Measurements from ENCODE around the gene NUDT22.

The NUDT22 gene

GRCh38 chr11:64232967-64233315 is 6.9 kb downstream of the NUDT22 start:
- H3K4me1 ChIP-seq (ENCODE audit: control insufficient read depth in 2 of 2, insufficient read depth in 2 of 2, low read length in 2 of 2) = peaks cover 46 to 48% of the 10 kb centered on the region in 2 donors
- no peaks in the 10 kb centered on the region for H3K9me3 ChIP-seq (ENCODE audit: control insufficient read depth in 2 of 2, low read length in 2 of 2)
- no peak overlapping the region for H3K4me3 ChIP-seq (ENCODE audit: low read length in 2 of 2)
- H3K36me3 ChIP-seq (ENCODE audit: control insufficient read depth in 2 of 2, insufficient read depth in 2 of 2, low read length in 2 of 2) = peaks cover 0 to 2% of the 10 kb centered on the region in 2 donors
- H3K27ac ChIP-seq (ENCODE audit: low read depth in 2 of 2, low read length in 2 of 2) = no peak overlapping the region
- no peaks in the 10 kb centered on the region for H3K27me3 ChIP-seq (ENCODE audit: control insufficient read depth in 2 of 2, insufficient read depth in 2 of 2, low read length in 2 of 2)
- no peak overlapping the region for H3K9ac ChIP-seq (ENCODE audit: low read depth in 1 of 2, low read length in 2 of 2)

- Histone ChIP-seq H3K27me3 (ENCODE audit: control insufficient read depth in 2 of 2, insufficient read depth in 2 of 2, low read length in 2 of 2) (no peaks in the 10 kb centered on the region), H3K9ac (ENCODE audit: low read depth in 1 of 2, low read length in 2 of 2) (peak within 1 kb of the TSS; percentile 60 to 69), H3K4me3 (ENCODE audit: low read length in 2 of 2) (peak within 1 kb of the TSS; percentile 60 to 74), H3K4me1 (ENCODE audit: control insufficient read depth in 2 of 2, insufficient read depth in 2 of 2, low read length in 2 of 2) (peaks cover 56% of the 10 kb centered on the region in 2 donors), H3K9me3 (ENCODE audit: control insufficient read depth in 2 of 2, low read length in 2 of 2) (no peaks in the 10 kb centered on the region), H3K36me3 (ENCODE audit: control insufficient read depth in 2 of 2, insufficient read depth in 2 of 2, low read length in 2 of 2) (peaks cover 0 to 5% of the 10 kb centered on the region in 2 donors), H3K27ac (ENCODE audit: low read depth in 2 of 2, low read length in 2 of 2) (peak within 1 kb of the TSS; percentile 61 to 77)
These were observed 8.0 kb downstream of the NUDT22 start, which contains the start of gene VEGFB for GRCh38 chr11:64233913-64234586. Gene VEGFB, plus strand, starts transcription at chr11:64234584. Its CDS starts 250 bp downstream, at chr11:64234834.

DNA sequence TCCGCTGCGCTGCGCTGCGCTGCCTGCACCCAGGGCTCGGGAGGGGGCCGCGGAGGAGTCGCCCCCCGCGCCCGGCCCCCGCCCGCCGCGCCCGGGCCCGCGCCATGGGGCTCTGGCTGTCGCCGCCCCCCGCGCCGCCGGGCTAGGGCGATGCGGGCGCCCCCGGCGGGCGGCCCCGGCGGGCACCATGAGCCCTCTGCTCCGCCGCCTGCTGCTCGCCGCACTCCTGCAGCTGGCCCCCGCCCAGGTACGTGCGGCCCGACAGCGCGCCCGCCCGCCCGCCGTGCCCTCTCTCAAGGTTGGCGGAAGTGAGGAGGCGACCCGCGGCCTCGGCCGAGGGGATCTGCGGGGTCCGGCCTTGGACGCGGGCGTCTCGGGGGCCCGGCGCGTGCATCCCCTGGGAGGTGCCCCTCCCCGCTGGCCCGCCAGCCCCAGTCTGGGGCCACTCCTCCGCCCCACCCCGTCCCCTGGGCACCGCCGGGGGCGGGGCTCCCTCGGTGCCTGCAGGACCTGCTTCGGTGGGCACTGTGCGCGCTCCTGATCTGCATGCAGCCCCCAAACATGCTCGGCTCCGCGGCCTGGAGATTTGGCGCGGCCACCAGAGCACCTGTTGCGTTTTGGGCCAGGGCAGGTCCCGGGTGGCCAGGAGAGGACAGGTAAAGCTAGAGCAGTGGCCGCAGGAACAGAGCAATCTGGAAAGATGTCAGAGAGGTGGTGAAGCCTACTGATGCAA is 8.7 kb downstream of the NUDT22 start:
- peak overlapping the region; percentile 51 to 60 for H3K9ac ChIP-seq (ENCODE audit: low read depth in 1 of 2, low read length in 2 of 2)
- H3K27me3 ChIP-seq (ENCODE audit: control insufficient read depth in 2 of 2, insufficient read depth in 2 of 2, low read length in 2 of 2) = no peaks in the 10 kb centered on the region
- peak overlapping the region; percentile 61 to 77 for H3K27ac ChIP-seq (ENCODE audit: low read depth in 2 of 2, low read length in 2 of 2)
- H3K4me1 ChIP-seq (ENCODE audit: control insufficient read depth in 2 of 2, insufficient read depth in 2 of 2, low read length in 2 of 2) = peaks cover 54 to 55% of the 10 kb centered on the region in 2 donors
- H3K36me3 ChIP-seq (ENCODE audit: control insufficient read depth in 2 of 2, insufficient read depth in 2 of 2, low read length in 2 of 2) = peaks cover 0 to 5% of the 10 kb centered on the region in 2 donors
- H3K4me3 ChIP-seq (ENCODE audit: low read length in 2 of 2) = peak overlapping the region; percentile 60 to 74
- no peaks in the 10 kb centered on the region for H3K9me3 ChIP-seq (ENCODE audit: control insufficient read depth in 2 of 2, low read length in 2 of 2)

GRCh38 chr11:64235437-64236161 is 9.5 kb downstream of the NUDT22 start:
- Histone ChIP-seq H3K4me1 (ENCODE audit: control insufficient read depth in 2 of 2, insufficient read depth in 2 of 2, low read length in 2 of 2) (peaks cover 56 to 60% of the 10 kb centered on the region in 2 donors), H3K27me3 (ENCODE audit: control insufficient read depth in 2 of 2, insufficient read depth in 2 of 2, low read length in 2 of 2) (no peaks in the 10 kb centered on the region), H3K9ac (ENCODE audit: low read depth in 1 of 2, low read length in 2 of 2) (peak overlapping the region; percentile 51 to 60), H3K4me3 (ENCODE audit: low read length in 2 of 2) (peak overlapping the region; percentile 60 to 74), H3K27ac (ENCODE audit: low read depth in 2 of 2, low read length in 2 of 2) (peak overlapping the region; percentile 61 to 77), H3K36me3 (ENCODE audit: control insufficient read depth in 2 of 2, insufficient read depth in 2 of 2, low read length in 2 of 2) (peaks cover 0 to 5% of the 10 kb centered on the region in 2 donors), H3K9me3 (ENCODE audit: control insufficient read depth in 2 of 2, low read length in 2 of 2) (no peaks in the 10 kb centered on the region)

GRCh38 chr11:64237484-64237951 is 11.4 kb downstream of the NUDT22 start:
- H3K27me3 ChIP-seq (ENCODE audit: control insufficient read depth in 2 of 2, insufficient read depth in 2 of 2, low read length in 2 of 2) = no peaks in the 10 kb centered on the region
- peak overlapping the region; percentile 27 to 49 for H3K4me3 ChIP-seq (ENCODE audit: low read length in 2 of 2)
- no peaks in the 10 kb centered on the region for H3K9me3 ChIP-seq (ENCODE audit: control insufficient read depth in 2 of 2, low read length in 2 of 2)
- peak overlapping the region in 1 of 2 donors; percentile 67 for H3K9ac ChIP-seq (ENCODE audit: low read depth in 1 of 2, low read length in 2 of 2)
- peaks cover 0 to 5% of the 10 kb centered on the region in 2 donors for H3K36me3 ChIP-seq (ENCODE audit: control insufficient read depth in 2 of 2, insufficient read depth in 2 of 2, low read length in 2 of 2)
- H3K4me1 ChIP-seq (ENCODE audit: control insufficient read depth in 2 of 2, insufficient read depth in 2 of 2, low read length in 2 of 2) = peaks cover 54 to 57% of the 10 kb centered on the region in 2 donors
- peak overlapping the region; percentile 82 to 100 for H3K27ac ChIP-seq (ENCODE audit: low read depth in 2 of 2, low read length in 2 of 2)

DNA sequence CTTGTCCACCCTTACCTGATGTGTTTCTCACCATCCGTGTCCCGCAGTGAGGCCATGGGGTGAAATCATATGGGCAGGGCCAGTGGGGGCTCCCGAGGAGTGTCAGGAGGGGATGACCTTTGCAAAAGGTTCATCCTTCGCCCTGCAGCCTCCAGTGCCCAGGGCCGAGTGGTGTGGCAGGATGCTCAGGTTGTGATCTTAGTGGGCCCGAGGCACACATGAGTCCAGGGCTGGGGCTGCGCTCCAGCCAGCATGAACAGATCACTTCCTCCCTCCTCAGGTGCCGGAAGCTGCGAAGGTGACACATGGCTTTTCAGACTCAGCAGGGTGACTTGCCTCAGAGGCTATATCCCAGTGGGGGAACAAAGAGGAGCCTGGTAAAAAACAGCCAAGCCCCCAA is 12.0 kb downstream of the NUDT22 start:
- peaks cover 2 to 5% of the 10 kb centered on the region in 2 donors for H3K36me3 ChIP-seq (ENCODE audit: control insufficient read depth in 2 of 2, insufficient read depth in 2 of 2, low read length in 2 of 2)
- H3K27ac ChIP-seq (ENCODE audit: low read depth in 2 of 2, low read length in 2 of 2) = peak overlapping the region; percentile 82 to 100
- H3K9me3 ChIP-seq (ENCODE audit: control insufficient read depth in 2 of 2, low read length in 2 of 2) = no peaks in the 10 kb centered on the region
- H3K4me3 ChIP-seq (ENCODE audit: low read length in 2 of 2) = peak overlapping the region; percentile 27
- H3K4me1 ChIP-seq (ENCODE audit: control insufficient read depth in 2 of 2, insufficient read depth in 2 of 2, low read length in 2 of 2) = peaks cover 59 to 62% of the 10 kb centered on the region in 2 donors
- H3K9ac ChIP-seq (ENCODE audit: low read depth in 1 of 2, low read length in 2 of 2) = peak overlapping the region; percentile 9 to 67
- H3K27me3 ChIP-seq (ENCODE audit: control insufficient read depth in 2 of 2, insufficient read depth in 2 of 2, low read length in 2 of 2) = no peaks in the 10 kb centered on the region

- Histone ChIP-seq H3K36me3 (ENCODE audit: control insufficient read depth in 2 of 2, insufficient read depth in 2 of 2, low read length in 2 of 2) (peaks cover 8 to 12% of the 10 kb centered on the region in 2 donors), H3K4me1 (ENCODE audit: control insufficient read depth in 2 of 2, insufficient read depth in 2 of 2, low read length in 2 of 2) (peaks cover 58 to 61% of the 10 kb centered on the region in 2 donors), H3K9me3 (ENCODE audit: control insufficient read depth in 2 of 2, low read length in 2 of 2) (no peaks in the 10 kb centered on the region), H3K27ac (ENCODE audit: low read depth in 2 of 2, low read length in 2 of 2) (peak overlapping the region; percentile 82 to 100), H3K27me3 (ENCODE audit: control insufficient read depth in 2 of 2, insufficient read depth in 2 of 2, low read length in 2 of 2) (no peaks in the 10 kb centered on the region), H3K9ac (ENCODE audit: low read depth in 1 of 2, low read length in 2 of 2) (peak overlapping the region; percentile 2 to 67), H3K4me3 (ENCODE audit: low read length in 2 of 2) (no peak overlapping the region)
These were observed 12.9 kb downstream of the NUDT22 start for GRCh38 chr11:64238999-64239398.

DNA sequence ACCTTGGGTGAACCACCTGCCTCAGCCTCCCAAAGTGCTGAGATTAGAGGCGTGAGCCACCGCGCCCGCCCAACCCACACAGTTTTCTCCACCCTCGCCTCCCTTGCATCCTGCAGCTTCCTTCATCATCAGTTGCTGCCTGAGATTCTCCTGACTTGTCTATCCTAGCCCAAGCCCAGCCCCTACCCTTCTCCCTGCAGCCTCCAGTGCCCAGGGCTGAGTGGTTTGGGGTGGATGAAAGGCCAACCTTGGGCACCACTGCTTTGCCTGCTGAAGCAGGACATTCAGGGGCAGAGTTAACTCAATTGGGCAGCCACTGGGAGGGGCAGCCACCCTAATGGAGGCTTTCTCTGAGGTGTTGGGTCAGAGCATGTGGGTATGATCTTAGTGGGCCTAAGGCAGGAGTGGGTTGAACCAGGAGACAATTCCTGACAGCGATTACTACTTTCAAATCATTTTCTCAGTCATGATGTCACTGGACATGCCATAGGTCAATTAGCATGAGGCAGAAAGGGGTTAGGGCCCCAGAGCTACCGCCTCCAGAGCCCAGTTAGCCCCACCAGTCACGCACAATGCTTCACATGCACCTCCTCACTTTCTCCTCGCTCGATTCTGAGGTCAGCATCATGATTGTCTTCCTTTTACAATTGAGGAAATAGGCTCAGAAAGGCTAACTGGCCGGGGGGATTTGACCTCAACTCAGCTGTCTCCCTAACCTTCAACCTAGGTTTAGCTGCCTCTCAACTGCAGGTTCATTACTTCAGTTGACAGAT is 13.8 kb downstream of the NUDT22 start:
- Histone ChIP-seq H3K9me3 (ENCODE audit: control insufficient read depth in 2 of 2, low read length in 2 of 2) (no peaks in the 10 kb centered on the region), H3K4me3 (ENCODE audit: low read length in 2 of 2) (peak overlapping the region; percentile 79 to 83), H3K4me1 (ENCODE audit: control insufficient read depth in 2 of 2, insufficient read depth in 2 of 2, low read length in 2 of 2) (peaks cover 58 to 60% of the 10 kb centered on the region in 2 donors), H3K9ac (ENCODE audit: low read depth in 1 of 2, low read length in 2 of 2) (peak overlapping the region; percentile 94 to 99), H3K36me3 (ENCODE audit: control insufficient read depth in 2 of 2, insufficient read depth in 2 of 2, low read length in 2 of 2) (peaks cover 8 to 12% of the 10 kb centered on the region in 2 donors), H3K27me3 (ENCODE audit: control insufficient read depth in 2 of 2, insufficient read depth in 2 of 2, low read length in 2 of 2) (no peaks in the 10 kb centered on the region), H3K27ac (ENCODE audit: low read depth in 2 of 2, low read length in 2 of 2) (peak overlapping the region; percentile 100)

DNA sequence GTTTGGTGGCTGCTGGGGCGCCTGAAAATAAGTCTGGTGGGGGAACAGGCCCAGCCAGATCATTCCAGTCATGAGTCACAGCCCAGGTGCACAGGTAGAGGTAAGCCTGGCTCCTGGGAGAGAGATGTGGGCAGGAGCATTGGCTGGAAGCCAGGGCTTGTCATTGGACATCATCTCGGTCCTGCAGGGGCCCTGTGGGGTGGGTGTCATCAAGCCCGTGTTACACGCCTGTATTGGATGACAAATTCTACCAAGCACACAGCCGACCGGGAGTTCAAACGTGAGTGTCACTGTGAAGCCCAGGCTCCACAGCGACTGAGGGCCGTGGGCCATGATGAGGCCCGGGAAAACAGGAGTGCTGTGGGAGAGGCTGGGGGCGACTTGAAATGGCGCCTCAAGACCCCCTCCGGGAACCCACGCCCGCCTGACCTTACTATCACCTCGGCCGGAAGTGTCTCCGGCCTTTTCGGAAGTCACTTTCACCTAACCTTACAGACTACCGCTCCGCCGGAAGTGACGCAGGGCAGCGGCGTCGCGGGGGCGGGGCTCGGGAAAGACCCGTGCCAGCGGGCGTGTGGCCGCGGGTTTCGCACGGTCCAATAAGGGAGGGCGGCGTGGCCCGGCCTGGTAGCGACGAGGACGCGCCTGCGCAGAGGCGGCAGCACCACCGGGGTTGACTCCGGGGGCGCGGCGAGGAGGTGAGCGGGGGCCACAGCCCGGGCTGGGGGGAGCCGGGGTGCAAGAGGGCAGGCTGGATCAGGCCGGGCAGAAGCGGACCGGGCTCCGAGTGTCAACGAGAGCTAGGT is 14.6 kb downstream of the NUDT22 start, which contains the start of gene FKBP2:
Gene FKBP2 (plus strand): TSS at position 661 of the 806 bp plus-strand sequence. CDS start 1,293 bp downstream, outside the sequence.
- peaks cover 58 to 60% of the 10 kb centered on the region in 2 donors for H3K4me1 ChIP-seq (ENCODE audit: control insufficient read depth in 2 of 2, insufficient read depth in 2 of 2, low read length in 2 of 2)
- peak within 1 kb of the TSS; percentile 94 to 99 for H3K9ac ChIP-seq (ENCODE audit: low read depth in 1 of 2, low read length in 2 of 2)
- H3K36me3 ChIP-seq (ENCODE audit: control insufficient read depth in 2 of 2, insufficient read depth in 2 of 2, low read length in 2 of 2) = peaks cover 8 to 12% of the 10 kb centered on the region in 2 donors
- no peaks in the 10 kb centered on the region for H3K9me3 ChIP-seq (ENCODE audit: control insufficient read depth in 2 of 2, low read length in 2 of 2)
- H3K4me3 ChIP-seq (ENCODE audit: low read length in 2 of 2) = peak within 1 kb of the TSS; percentile 83 to 86
- no peaks in the 10 kb centered on the region for H3K27me3 ChIP-seq (ENCODE audit: control insufficient read depth in 2 of 2, insufficient read depth in 2 of 2, low read length in 2 of 2)
- H3K27ac ChIP-seq (ENCODE audit: low read depth in 2 of 2, low read length in 2 of 2) = peak within 1 kb of the TSS; percentile 100

Data from mucosa of rectum (tissue), 2 donors.